PC-3 (cell line): ENCODE results near the gene A2ML1. TPM values are rescaled to one million over a fixed set of nuclear protein-coding genes. Genes with fewer than 3 reads are reported as not detected.

ENCODE experiments used
- ATAC-seq: fragments of 200-7000 bp; cut with Tn5 transposase; 2 replicates; pipeline ENCODE4 v1.9.1; 2020; ENCODE audit warnings: mild to moderate bottlenecking, moderate library complexity
- BruUV-seq: library from RNA; stranded (reverse); fragments of 400-500 nt; replicated peaks from 2 replicates; lab custom pipeline; 2021; lab: Mats Ljungman, UMichigan
- CTCF ChIA-PET: fragments of 300-600 bp; sonication (Branson Sonifier 250); formaldehyde crosslinking; loops from one replicate; lab custom pipeline; 2022; ENCODE audit warnings: antibody characterized with exemption; lab: Charles Lee
- POLR2A ChIA-PET: fragments of 300-600 bp; sonication (Branson Sonifier 250); formaldehyde crosslinking; loops from one replicate; lab custom pipeline; 2022; ENCODE audit warnings: antibody characterized with exemption; ENCODE audit not compliant: unreplicated experiment; lab: Charles Lee
- DNase-seq: peaks from one replicate; pipeline ENCODE4 v3.0.0-alpha.2; 2015
- H2AFZ ChIP-seq: fragments of 300-600 bp; sonication (generic); 2 replicates; pipeline ENCODE4 v1.6.0; 2016; ENCODE audit warnings: antibody characterized with exemption, low read length
- H3F3A ChIP-seq: fragments of 300-600 bp; sonication (generic); one replicate; pipeline ENCODE4 v1.6.0; 2017; ENCODE audit warnings: antibody characterized with exemption, low read length, control low read depth, mild to moderate bottlenecking; ENCODE audit not compliant: unreplicated experiment
- H3K27ac ChIP-seq: fragments of 300-600 bp; sonication (generic); 2 replicates; pipeline ENCODE4 v1.5.1; 2016; ENCODE audit warnings: mild to moderate bottlenecking, low read length
- H3K27me3 ChIP-seq: fragments of 300-600 bp; sonication (generic); 2 replicates; pipeline ENCODE4 v1.6.1; 2016; ENCODE audit warnings: low read length, mixed read lengths
- H3K36me3 ChIP-seq: fragments of 300-600 bp; sonication (generic); 2 replicates; pipeline ENCODE4 v1.6.1; 2016; ENCODE audit warnings: low read depth, mixed run types, low read length, mixed read lengths
- H3K4me1 ChIP-seq: fragments of 300-600 bp; sonication (generic); 2 replicates; pipeline ENCODE4 v1.5.1; 2016; ENCODE audit warnings: low read length; ENCODE audit not compliant: insufficient read depth
- H3K4me2 ChIP-seq: fragments of 300-600 bp; sonication (generic); 2 replicates; pipeline ENCODE4 v1.6.0; 2016; ENCODE audit warnings: low read length
- H3K4me3 ChIP-seq: fragments of 300-600 bp; sonication (generic); 2 replicates; pipeline ENCODE4 v1.5.1; 2016; ENCODE audit warnings: mild to moderate bottlenecking, low read length, mixed read lengths
- H3K79me2 ChIP-seq: fragments of 300-600 bp; sonication (generic); 2 replicates; pipeline ENCODE4 v1.6.1; 2017; ENCODE audit warnings: low read length, mixed read lengths
- H3K9ac ChIP-seq: fragments of 300-600 bp; sonication (generic); 2 replicates; pipeline ENCODE4 v1.6.0; 2016; ENCODE audit warnings: mild to moderate bottlenecking, low read length
- H3K9me2 ChIP-seq: fragments of 300-600 bp; sonication (generic); replicated peaks from 2 replicates; pipeline ENCODE4 v1.6.1; 2016; ENCODE audit warnings: mixed run types, low read length, mixed read lengths
- H3K9me3 ChIP-seq: fragments of 300-600 bp; sonication (generic); 2 replicates; pipeline ENCODE4 v1.6.1; 2016; ENCODE audit warnings: low read length, mixed read lengths
- H4K20me1 ChIP-seq: fragments of 300-600 bp; sonication (generic); 2 replicates; pipeline ENCODE4 v1.6.1; 2016; ENCODE audit warnings: low read length, mixed read lengths
- EZH2 ChIP-seq: fragments of 300-600 bp; sonication (generic); IDR thresholded peaks from one replicate; pipeline ENCODE4 v1.6.1; 2017; ENCODE audit warnings: antibody characterized with exemption, mild to moderate bottlenecking, low read length; ENCODE audit not compliant: unreplicated experiment
- EZH2phosphoT487 ChIP-seq: fragments of 300-600 bp; sonication (generic); IDR thresholded peaks from 2 replicates; pipeline ENCODE4 v1.6.1; 2018; ENCODE audit warnings: mild to moderate bottlenecking, antibody characterized with exemption, low read length, borderline replicate concordance
- intact Hi-C: fragments of 100-400 bp; cut with micrococcal nuclease; formaldehyde crosslinking; loops from 2 replicates; pipeline ENCODE4 v1.9.0; 2023
- total RNA-seq: library from RNA; depleted of rRNA; stranded (reverse); fragments of >200 nt; gene quantifications from 2 replicates; pipeline ENCODE4 v1.2.3, GENCODE V29; 2014; rRNA removed
- TF ChIP-seq, protein P1 (sequence below): fragments of 300-600 bp; sonication (generic); conservative IDR thresholded peaks from 2 replicates; pipeline ENCODE4 v1.5.1; 2017; ENCODE audit warnings: antibody characterized with exemption, low read depth, mild to moderate bottlenecking, low read length

A2ML1 gene
- total RNA-seq, 1 experiment from 2014 or later = 0.36 TPM

DNA sequence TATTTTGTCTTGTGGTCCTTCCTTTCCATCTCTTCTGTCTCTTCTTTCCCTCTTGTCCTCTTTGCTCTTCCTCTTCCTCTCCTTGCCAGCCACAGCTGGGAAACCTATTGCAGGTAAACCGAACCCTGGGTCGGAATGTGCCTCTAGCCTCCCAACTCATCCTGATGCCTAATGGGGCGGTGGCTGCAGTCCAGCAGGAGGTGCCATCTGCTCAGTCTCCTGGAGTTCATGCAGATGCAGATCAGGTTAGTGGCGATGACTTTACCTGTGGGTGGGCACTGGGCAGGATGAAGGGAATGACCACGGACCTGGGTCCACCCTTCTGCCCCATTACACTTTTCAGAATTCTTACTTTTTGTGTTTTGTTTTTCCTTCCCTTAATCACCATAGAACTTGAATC is 100.1 kb downstream of the A2ML1 start:
- H3K9me3 ChIP-seq = no peaks in the 10 kb centered on the region
- no peak overlapping the region for H3K4me3 ChIP-seq
- no peak for DNase-seq
- H3K9me2 ChIP-seq = no peaks in the 10 kb centered on the region
- intact Hi-C loops = no loop called here
- ATAC-seq = no peak
- H4K20me1 ChIP-seq = no peaks in the 10 kb centered on the region
- no TSS peak for BruUV-seq
- H3K36me3 ChIP-seq = no peaks in the 10 kb centered on the region
- H3K4me2 ChIP-seq = no peak overlapping the region
- no peak overlapping the region for H2AFZ ChIP-seq
- no peak overlapping the region for H3K27ac ChIP-seq
- ChIA-PET POLR2A (no interaction called here), CTCF (no interaction called here)
- H3K79me2 ChIP-seq = no peaks in the 10 kb centered on the region
- TF ChIP-seq, protein P1, sequence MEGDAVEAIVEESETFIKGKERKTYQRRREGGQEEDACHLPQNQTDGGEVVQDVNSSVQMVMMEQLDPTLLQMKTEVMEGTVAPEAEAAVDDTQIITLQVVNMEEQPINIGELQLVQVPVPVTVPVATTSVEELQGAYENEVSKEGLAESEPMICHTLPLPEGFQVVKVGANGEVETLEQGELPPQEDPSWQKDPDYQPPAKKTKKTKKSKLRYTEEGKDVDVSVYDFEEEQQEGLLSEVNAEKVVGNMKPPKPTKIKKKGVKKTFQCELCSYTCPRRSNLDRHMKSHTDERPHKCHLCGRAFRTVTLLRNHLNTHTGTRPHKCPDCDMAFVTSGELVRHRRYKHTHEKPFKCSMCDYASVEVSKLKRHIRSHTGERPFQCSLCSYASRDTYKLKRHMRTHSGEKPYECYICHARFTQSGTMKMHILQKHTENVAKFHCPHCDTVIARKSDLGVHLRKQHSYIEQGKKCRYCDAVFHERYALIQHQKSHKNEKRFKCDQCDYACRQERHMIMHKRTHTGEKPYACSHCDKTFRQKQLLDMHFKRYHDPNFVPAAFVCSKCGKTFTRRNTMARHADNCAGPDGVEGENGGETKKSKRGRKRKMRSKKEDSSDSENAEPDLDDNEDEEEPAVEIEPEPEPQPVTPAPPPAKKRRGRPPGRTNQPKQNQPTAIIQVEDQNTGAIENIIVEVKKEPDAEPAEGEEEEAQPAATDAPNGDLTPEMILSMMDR = no peak
- TF ChIP-seq EZH2phosphoT487 = no peak
- no peak for TF ChIP-seq EZH2
- no peaks in the 10 kb centered on the region for H3K4me1 ChIP-seq
- H3F3A ChIP-seq = no peaks in the 10 kb centered on the region
- H3K27me3 ChIP-seq = no peaks in the 10 kb centered on the region
- H3K9ac ChIP-seq = no peak overlapping the region

Other genes starting within 250 kb of the A2ML1 start
- gene AICDA, start 209.8 kb upstream of the A2ML1 start, total RNA-seq = not detected in 2 replicates
- gene MFAP5, start 159.8 kb upstream of the A2ML1 start, total RNA-seq = not detected in 2 replicates
- gene RIMKLB, start 124.6 kb upstream of the A2ML1 start, total RNA-seq = 1.3 and 4.9 TPM in 2 replicates
- 6.9 and 7.0 TPM in 2 replicates for gene PHC1, start 91.9 kb downstream of the A2ML1 start, total RNA-seq
- 112 and 137 TPM in 2 replicates for gene M6PR, start 127.0 kb downstream of the A2ML1 start, total RNA-seq
- gene KLRG1, start 166.9 kb downstream of the A2ML1 start, total RNA-seq = 0.15 TPM in 1 of 2 replicates, not detected in the other